HUES64 (cell line): ENCODE results near the gene C5orf15.
"Not testable (repeated sequence)": the region's sequence is repeated elsewhere in the genome, so short reads cannot be mapped to it uniquely, and the experiment has no call there.

Source experiments
- H3K27ac ChIP-seq: 2 replicates; pipeline ENCODE4 v1.7.0; 2013; ENCODE audit warnings: low read depth, low read length, inconsistent platforms
- H3K27me3 ChIP-seq: 2 replicates; pipeline ENCODE4 v1.6.1; 2013; ENCODE audit warnings: mild to moderate bottlenecking, low read length; ENCODE audit not compliant: insufficient read depth
- H3K36me3 ChIP-seq: 2 replicates; pipeline ENCODE4 v1.6.1; 2013; ENCODE audit warnings: mild to moderate bottlenecking, low read length; ENCODE audit not compliant: insufficient read depth
- H3K4me1 ChIP-seq: 2 replicates; pipeline ENCODE4 v1.6.1; 2013; ENCODE audit warnings: mild to moderate bottlenecking, low read length, moderate library complexity; ENCODE audit not compliant: insufficient read depth
- H3K4me3 ChIP-seq: 2 replicates; pipeline ENCODE4 v1.5.1; 2013; ENCODE audit warnings: mild to moderate bottlenecking, low read length, moderate library complexity
- H3K9ac ChIP-seq: 2 replicates; pipeline ENCODE4 v1.6.1; 2013; ENCODE audit warnings: mild to moderate bottlenecking, low read depth, low read length
- H3K9me3 ChIP-seq: 2 replicates; pipeline ENCODE4 v1.6.1; 2013; ENCODE audit warnings: low read depth, low read length; ENCODE audit not compliant: insufficient read depth
- WGBS: fragments of 150-250, 120-280 bp; methylation state at CpG from one replicate; pipeline ENCODE4 v1.1.7; 2013; ENCODE audit warnings: missing lambda C conversion rate; 5-methylcytosine and 5-hydroxymethylcytosine counted together

C5orf15 gene

GRCh38 chr5:133942614-133943474 lies 25.6 kb downstream of the C5orf15 start:
- Histone ChIP-seq H3K36me3 (no peaks in the 10 kb centered on the region), H3K27ac (no peak overlapping the region), H3K9me3 (no peaks in the 10 kb centered on the region), H3K27me3 (no peaks in the 10 kb centered on the region), H3K9ac (no peak overlapping the region), H3K4me3 (no peak overlapping the region), H3K4me1 (no peaks in the 10 kb centered on the region)
- 91% methylated on average over 11 of the region's 11 CpGs for WGBS

DNA sequence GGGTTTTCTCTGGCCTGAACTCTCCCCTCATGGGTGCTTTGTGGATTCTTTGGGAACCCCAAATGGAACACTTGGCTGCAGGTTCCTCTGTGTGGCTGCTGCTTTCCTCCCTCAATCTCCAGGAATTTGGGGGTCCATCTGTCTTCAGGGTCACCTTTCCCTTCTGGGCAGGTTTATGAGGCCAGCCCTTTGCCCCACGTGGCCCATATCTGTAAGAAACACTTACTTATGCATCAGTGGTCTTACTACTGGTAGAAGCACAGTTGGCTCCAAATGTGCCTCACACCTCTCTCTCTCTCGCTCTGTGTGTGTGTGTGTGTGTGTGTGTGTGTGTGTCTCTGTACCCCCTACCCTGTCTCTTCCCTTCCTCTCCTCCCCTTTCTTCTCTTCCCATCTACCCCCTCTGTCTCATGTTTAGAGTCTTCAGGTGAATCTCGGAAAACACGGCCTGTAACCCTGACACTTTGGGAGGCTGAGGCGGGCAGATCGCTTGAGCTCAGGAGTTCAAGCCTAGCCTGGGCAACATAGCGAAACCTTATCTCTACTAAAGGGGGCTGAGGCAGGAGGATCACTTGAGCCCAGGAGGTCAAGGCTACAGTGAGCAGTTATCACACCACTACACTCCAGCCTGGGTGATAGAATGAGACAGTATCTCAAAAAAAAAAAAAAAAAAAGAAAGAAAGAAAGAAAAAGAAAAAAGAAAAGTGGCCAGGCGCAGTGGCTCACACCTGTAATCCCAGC lies 26.8 kb downstream of the C5orf15 start:
- H3K27me3 ChIP-seq: no peaks in the 10 kb centered on the region
- no peaks in the 10 kb centered on the region for H3K4me1 ChIP-seq
- no peak overlapping the region for H3K27ac ChIP-seq
- no peak overlapping the region for H3K4me3 ChIP-seq
- H3K36me3 ChIP-seq: no peaks in the 10 kb centered on the region
- WGBS: 91% methylated on average over 7 of the region's 8 CpGs
- no peaks in the 10 kb centered on the region for H3K9me3 ChIP-seq
- H3K9ac ChIP-seq: no peak overlapping the region

DNA sequence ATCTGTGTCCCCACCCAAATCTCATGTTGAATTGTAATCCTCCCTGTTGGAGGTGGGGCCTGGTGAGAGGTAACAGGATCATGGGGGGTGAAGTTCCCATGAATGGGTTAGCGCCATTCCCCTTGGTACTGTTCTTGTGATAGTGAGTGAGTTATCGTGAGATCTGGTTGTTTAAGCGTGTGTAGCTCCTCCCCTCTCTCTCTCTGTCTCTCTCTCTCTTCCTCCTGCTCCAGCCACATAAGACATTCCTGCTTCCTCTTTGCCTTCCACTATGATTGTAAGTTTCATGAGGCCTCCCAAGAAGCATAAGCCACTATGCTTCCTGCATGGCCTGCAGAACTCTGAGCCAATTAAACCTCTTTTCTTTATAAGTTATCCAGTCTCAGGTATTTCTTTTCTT lies 28.8 kb downstream of the C5orf15 start:
- WGBS: 100% methylated on average over 2 of the region's 3 CpGs
- H3K9ac ChIP-seq: no peak overlapping the region
- no peaks in the 10 kb centered on the region for H3K9me3 ChIP-seq
- no peaks in the 10 kb centered on the region for H3K4me1 ChIP-seq
- H3K4me3 ChIP-seq: no peak overlapping the region
- no peaks in the 10 kb centered on the region for H3K27me3 ChIP-seq
- H3K27ac ChIP-seq: no peak overlapping the region
- no peaks in the 10 kb centered on the region for H3K36me3 ChIP-seq

DNA sequence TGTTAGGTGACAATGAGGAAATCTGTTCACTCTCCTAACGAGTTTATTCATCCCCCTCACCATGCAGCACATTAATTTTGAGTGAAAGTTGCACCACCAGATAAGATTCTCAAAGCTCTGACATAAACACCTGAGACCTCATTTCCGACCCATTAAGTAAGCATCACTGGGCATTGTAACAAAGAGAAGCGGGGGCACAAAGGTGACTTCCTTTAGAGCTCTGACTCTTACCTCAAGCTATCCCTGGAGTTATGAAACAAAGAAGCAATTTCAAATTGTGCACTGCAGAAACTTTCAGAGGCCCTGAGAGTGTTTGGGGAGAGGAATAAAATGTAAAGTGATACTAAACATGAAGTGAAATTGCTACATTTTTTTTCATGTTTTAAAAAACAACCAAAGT lies 29.5 kb downstream of the C5orf15 start:
- no peak overlapping the region for H3K27ac ChIP-seq
- H3K9ac ChIP-seq: no peak overlapping the region
- H3K27me3 ChIP-seq: no peaks in the 10 kb centered on the region
- no peaks in the 10 kb centered on the region for H3K9me3 ChIP-seq
- no peak overlapping the region for H3K4me3 ChIP-seq
- H3K4me1 ChIP-seq: no peaks in the 10 kb centered on the region
- 83% methylated on average over 3 of the region's 3 CpGs for WGBS
- no peaks in the 10 kb centered on the region for H3K36me3 ChIP-seq

GRCh38 chr5:133938039-133938821 lies 30.2 kb downstream of the C5orf15 start:
- 80% methylated on average over 6 of the region's 6 CpGs for WGBS
- Histone ChIP-seq H3K4me1 (no peaks in the 10 kb centered on the region), H3K27ac (no peak overlapping the region)

DNA sequence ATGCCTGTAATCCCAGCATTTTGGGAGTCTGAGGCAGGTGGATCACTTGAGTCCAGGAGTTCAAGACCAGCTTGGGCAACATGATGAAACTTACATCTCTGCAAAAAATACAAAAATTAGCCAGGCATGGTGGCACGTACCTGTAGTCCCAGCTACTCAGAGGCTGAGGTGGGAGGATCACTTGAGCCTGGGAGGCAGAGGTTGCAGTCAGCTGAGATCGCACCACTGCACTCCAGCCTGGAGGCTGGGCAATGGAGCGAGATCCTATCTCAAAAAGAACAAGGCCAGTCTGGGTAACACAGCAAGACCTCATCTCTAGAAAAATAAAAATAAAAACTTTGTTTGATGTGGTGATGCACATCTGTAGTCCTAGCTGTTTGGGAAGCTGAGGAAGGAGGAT lies 30.8 kb downstream of the C5orf15 start:
- H3K4me3 ChIP-seq, H3K9me3 ChIP-seq, H3K9ac ChIP-seq, H3K4me1 ChIP-seq, H3K27me3 ChIP-seq, H3K36me3 ChIP-seq, H3K27ac ChIP-seq: not testable (repeated sequence)
- 98% methylated on average over 3 of the region's 3 CpGs for WGBS

More at GRCh38 chr5:133938039-133938821, 30.2 kb downstream of the C5orf15 start:
- H3K27me3 ChIP-seq: no peaks in the 10 kb centered on the region
- H3K36me3 ChIP-seq: no peaks in the 10 kb centered on the region
- H3K9me3 ChIP-seq: no peaks in the 10 kb centered on the region
- no peak overlapping the region for H3K4me3 ChIP-seq
- no peak overlapping the region for H3K9ac ChIP-seq

- H3K4me3 ChIP-seq: no peak overlapping the region
- no peaks in the 10 kb centered on the region for H3K9me3 ChIP-seq
- H3K9ac ChIP-seq: no peak overlapping the region
- no peaks in the 10 kb centered on the region for H3K27me3 ChIP-seq
- no peaks in the 10 kb centered on the region for H3K36me3 ChIP-seq
- 82% methylated on average over 3 of the region's 3 CpGs for WGBS
- no peak overlapping the region for H3K27ac ChIP-seq
- H3K4me1 ChIP-seq: no peaks in the 10 kb centered on the region
These were observed 31.8 kb downstream of the C5orf15 start for GRCh38 chr5:133936651-133937015.

DNA sequence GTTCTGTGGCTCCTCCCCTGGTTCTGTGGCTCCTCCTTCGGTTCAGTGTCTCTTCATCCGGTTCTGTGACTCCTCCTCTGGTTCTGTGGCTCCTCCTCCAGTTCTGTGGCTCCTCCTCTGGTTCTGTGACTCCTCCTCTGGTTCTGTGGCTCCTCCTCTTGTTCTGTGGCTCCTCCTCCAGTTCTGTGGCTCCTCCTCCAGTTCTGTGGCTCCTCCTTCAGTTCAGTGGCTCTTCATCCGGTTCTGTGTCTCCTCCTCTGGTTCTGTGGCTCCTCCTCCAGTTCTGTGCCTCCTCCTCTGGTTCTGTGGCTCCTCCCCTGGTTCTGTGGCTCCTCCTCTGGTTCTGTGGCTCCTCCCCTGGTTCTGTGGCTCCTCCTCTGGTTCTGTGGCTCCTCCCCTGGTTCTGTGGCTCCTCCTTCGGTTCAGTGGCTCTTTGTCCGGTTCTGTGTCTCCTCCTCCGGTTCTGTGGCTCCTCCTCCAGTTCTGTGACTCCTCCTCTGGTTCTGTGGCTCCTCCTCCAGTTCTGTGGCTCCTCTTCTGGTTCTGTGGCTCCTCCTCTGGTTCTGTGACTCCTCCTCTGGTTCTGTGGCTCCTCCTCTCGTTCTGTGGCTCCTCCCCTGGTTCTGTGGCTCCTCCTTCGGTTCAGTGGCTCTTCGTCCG lies 32.3 kb downstream of the C5orf15 start:
- 91% methylated on average over 10 of the region's 10 CpGs for WGBS
- H3K4me1 ChIP-seq, H3K36me3 ChIP-seq, H3K27me3 ChIP-seq, H3K9me3 ChIP-seq, H3K27ac ChIP-seq, H3K4me3 ChIP-seq, H3K9ac ChIP-seq: not testable (repeated sequence)

GRCh38 chr5:133935667-133935940 lies 32.8 kb downstream of the C5orf15 start:
- no peaks in the 10 kb centered on the region for H3K4me1 ChIP-seq
- no peaks in the 10 kb centered on the region for H3K9me3 ChIP-seq
- H3K9ac ChIP-seq: no peak overlapping the region
- H3K27ac ChIP-seq: no peak overlapping the region
- H3K36me3 ChIP-seq: no peaks in the 10 kb centered on the region
- no peak overlapping the region for H3K4me3 ChIP-seq
- no peaks in the 10 kb centered on the region for H3K27me3 ChIP-seq
- 89% methylated on average over 5 of the region's 5 CpGs for WGBS

DNA sequence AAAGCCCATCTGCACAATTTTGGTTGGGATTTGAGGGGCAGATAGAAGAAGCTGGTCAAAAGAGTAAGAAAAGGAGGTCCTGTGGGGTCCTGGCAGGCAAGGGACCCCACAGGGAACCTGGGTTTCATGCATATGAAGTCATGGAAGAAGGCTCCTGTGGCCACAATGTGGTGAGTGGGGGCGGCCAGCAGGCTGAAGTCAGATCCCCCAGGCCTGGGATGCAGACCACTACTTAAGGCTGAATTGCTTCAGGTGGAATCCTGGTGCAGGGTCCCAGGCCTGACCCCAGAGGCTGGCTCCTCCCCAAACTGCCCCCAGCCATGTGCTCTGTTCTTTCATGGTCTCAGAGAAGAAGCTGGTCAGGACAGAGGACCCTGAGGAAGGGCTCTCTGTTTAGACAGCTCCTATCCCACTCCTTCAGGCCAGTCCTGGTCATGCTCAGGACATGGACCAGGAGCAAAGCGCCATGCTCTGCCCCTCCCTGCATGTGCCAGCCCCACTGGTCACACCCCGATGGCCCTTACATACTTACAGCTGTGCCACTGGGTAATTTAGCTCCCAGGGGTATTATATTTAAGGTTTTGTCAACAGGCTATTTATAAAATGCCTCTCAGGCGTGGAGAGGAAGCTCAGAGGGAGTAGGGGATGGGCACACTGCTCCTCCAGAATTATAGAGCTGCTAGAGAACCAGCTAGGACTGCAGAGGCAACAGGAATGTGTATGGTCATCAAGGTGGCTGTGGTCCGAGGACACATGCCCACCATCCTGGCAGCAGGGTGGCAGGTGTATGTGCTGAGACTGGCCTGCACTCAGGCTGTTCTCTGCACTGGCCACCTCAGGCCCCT lies 33.4 kb downstream of the C5orf15 start:
- no peak overlapping the region for H3K4me3 ChIP-seq
- no peak overlapping the region for H3K9ac ChIP-seq

More for the DNA sequence above, 33.4 kb downstream of the C5orf15 start:
- no peaks in the 10 kb centered on the region for H3K9me3 ChIP-seq
- 88% methylated on average over 5 of the region's 5 CpGs for WGBS
- H3K4me1 ChIP-seq: no peaks in the 10 kb centered on the region
- no peaks in the 10 kb centered on the region for H3K27me3 ChIP-seq
- no peaks in the 10 kb centered on the region for H3K36me3 ChIP-seq
- H3K27ac ChIP-seq: no peak overlapping the region
